GM10266 (cell line): ENCODE data around the gene DDX47.

ENCODE experiments used
- DNase-seq: peaks from one replicate; pipeline ENCODE4 v3.0.0; 2012; ENCODE audit errors: extremely low spot score
- TF ChIP-seq, protein P1 (sequence below): IDR thresholded peaks from 2 replicates; pipeline ENCODE4 v1.5.1; 2012; ENCODE audit warnings: mild to moderate bottlenecking, low read depth; ENCODE audit not compliant: control insufficient read depth, insufficient read depth; ENCODE audit errors: missing control alignments

Gene DDX47

DNA sequence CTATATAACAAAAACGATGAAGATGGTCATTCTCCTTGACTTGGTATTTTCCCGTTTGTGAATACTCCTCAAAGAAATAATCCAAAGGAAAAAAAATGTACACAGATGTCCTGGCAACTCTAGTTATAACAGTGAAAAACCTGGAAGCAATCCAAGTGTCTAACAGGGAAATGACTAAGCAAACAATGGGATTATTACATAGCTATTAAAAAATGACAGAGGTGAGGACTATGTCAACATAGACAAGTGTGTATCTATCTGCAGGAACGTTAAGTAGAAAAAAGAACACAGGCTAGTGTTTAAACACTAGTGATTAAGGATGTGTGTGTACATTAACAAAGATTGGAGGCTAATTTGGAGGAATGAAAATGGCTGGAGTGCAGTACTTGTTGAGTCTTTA, 33.6 kb upstream of the DDX47 start:
- TF ChIP-seq, protein P1, sequence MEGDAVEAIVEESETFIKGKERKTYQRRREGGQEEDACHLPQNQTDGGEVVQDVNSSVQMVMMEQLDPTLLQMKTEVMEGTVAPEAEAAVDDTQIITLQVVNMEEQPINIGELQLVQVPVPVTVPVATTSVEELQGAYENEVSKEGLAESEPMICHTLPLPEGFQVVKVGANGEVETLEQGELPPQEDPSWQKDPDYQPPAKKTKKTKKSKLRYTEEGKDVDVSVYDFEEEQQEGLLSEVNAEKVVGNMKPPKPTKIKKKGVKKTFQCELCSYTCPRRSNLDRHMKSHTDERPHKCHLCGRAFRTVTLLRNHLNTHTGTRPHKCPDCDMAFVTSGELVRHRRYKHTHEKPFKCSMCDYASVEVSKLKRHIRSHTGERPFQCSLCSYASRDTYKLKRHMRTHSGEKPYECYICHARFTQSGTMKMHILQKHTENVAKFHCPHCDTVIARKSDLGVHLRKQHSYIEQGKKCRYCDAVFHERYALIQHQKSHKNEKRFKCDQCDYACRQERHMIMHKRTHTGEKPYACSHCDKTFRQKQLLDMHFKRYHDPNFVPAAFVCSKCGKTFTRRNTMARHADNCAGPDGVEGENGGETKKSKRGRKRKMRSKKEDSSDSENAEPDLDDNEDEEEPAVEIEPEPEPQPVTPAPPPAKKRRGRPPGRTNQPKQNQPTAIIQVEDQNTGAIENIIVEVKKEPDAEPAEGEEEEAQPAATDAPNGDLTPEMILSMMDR, result no peak
- no peak for DNase-seq

DNA sequence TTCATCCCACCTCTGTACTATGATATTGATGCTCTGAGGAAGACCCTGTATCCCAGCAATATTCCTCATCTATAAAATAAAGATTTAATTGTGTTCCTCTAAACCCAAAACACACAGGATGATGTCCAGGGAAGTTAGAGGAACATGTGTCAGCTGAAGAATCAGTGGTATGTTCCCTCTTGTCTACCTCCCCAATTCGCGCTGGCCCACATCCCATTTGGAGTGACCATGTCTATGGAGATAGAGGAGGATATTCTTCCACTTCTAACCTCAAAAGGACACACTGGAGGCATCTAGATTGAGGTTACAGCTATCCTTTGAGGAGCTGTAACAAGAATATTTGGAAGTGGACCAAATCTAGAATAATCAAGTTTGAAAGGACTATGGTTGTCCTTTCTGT, 29.0 kb upstream of the DDX47 start:
- TF ChIP-seq, protein P1, result no peak
- no peak for DNase-seq

DNA sequence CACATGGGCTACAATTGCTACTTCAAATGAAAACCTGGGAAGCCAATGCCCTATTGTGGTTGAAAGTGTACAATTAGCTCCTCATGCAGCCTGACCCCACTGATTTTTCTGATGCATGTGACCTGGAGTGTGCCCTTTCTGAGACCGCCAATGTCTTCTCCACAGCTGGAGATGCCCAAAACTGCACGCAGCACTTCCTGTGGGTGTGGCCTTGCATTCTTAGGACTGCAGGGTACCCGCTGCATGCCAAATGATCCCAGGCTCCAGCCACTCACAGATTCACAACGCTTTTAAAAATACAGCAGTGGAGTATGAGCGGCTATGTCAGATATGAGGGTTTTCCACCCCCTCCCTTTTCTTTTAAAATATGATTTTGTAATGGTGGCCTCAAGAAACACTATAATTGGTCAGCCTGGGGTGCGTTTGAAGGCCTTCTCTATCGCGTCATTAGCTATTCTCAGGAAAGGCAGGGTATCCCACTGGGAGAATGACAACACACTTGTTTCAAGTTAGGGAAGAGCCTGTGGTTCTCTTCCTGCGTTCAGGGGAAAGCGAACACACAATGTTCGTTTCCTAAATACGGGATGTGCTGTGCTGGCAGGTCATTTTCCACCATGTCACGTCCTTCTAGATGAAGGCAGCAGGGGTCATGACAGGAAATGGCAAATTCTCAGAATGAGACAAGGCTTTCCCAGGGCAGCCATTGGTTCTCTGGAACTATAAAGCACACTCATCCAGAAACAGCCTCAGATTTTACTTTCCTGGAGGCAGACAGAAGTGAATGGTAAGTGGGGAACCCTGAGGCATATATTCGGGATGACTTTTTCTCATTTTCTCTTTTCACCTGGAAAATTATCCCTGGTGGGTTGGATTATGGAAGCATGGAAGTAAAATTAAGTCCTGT, 28.0 kb upstream of the DDX47 start, which contains the start of gene APOLD1:
Gene APOLD1, plus strand, starts transcription at position 749 of the 904 bp plus-strand sequence. Its CDS starts 33 bp downstream, at position 782.
- DNase-seq, result no peak
- TF ChIP-seq, protein P1, result no peak

DNA sequence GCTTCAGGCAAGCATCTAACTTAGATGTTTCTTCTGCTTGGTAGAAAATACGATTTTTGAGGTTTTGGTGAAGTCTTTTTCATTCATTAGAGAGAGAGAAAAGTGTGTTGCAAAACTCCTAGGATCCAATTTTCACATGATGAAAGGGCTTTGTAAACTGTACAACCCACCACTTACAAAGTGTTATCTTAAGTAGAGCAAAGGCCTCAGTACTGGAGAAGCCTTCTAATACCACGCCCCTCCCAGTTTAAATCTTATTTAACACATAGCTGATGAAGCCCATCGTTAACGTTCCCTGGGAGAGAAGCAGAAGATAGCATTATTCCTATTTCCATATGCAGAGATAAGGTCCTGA, 26.8 kb upstream of the DDX47 start:
- DNase-seq, result no peak
- TF ChIP-seq, protein P1, result no peak

DNA sequence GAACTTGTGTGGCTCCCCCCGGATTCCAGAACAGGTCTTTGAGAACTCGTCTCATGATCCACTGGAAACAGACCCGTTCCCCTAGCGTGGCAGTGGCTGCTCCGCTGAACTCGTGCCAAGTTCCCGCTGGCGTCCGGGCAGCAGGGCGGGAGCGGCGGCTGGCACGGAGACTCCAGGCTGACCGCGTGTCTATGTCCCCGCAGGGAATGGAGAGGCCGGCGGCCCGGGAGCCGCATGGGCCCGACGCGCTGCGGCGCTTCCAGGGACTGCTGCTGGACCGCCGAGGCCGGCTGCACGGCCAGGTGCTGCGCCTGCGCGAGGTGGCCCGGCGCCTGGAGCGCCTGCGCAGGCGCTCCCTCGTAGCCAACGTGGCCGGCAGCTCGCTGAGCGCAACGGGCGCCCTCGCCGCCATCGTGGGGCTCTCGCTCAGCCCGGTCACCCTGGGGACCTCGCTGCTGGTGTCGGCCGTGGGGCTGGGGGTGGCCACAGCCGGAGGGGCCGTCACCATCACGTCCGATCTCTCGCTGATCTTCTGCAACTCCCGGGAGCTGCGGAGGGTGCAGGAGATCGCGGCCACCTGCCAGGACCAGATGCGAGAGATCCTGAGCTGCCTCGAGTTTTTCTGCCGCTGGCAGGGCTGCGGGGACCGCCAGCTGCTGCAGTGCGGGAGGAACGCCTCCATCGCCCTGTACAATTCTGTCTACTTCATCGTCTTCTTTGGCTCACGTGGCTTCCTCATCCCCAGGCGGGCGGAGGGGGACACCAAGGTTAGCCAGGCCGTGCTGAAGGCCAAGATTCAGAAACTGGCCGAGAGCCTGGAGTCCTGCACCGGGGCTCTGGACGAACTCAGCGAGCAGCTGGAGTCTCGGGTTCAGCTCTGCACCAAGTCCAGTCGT, 26.2 kb upstream of the DDX47 start:
- peak; percentile 92 for DNase-seq
- TF ChIP-seq, protein P1, result no peak

DNA sequence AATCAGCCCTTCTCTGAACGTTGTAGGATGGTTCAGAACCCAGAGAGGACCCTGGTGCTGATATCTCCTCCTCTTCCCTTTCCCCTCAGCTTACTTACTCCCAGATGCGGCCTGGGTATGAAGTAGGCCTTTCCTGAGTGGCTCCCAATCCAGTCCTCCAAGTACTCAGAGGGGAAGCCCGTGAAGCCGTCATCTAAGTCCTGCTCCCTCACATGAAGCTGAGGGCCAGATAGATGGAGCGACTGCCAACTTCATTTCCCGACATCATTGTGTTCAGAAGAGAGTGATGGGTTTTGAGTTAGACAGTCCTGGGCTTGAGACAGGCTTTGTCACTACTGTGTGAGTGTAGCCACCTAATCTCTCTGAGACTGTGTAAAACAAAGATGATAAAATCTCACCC, 25.0 kb upstream of the DDX47 start:
- no peak for DNase-seq
- TF ChIP-seq, protein P1, result no peak

DNA sequence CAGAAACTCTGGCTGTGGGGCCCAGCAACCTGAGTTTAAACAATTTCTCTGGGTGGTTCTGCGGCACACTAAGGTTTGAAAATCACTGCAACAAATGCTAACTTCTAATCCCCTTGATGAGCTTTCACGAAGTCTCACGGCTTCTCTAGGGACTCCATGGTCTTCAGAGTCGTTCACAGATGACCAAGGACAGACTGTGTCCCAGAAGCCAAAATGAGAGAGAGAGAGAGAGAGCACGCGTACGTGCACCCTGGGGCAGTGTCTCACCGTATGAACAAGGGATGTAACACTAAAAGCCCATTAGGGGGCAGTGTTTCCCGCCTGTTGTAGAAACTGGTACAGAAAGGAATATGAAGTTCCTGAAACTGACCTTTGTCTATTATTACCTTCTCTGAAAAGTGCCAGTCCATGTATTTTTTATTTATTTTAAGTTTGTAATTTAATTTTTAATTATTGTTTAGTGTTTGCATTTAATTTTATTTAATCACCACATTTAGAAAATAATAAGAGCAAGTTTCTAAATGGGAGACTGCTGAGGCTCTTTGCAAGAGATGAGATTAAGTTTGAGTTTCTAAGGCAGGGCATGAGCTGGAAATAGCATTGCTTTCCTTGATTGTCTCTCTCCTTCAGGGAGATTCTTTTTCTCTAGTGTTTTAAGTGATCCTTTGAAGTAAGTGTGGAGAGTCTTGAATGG, 24.3 kb upstream of the DDX47 start:
- peak; percentile 76 for DNase-seq
- TF ChIP-seq, protein P1, result peak; percentile 67
